Measurements from ENCODE around the gene SPOCK1. TPM values are rescaled to one million over a fixed set of nuclear protein-coding genes. Genes with fewer than 3 reads are reported as not detected.

Gene SPOCK1
- total and polyA plus RNA-seq, 2 of the 13 experiments (the other 11 are each of a cell fraction or from before 2014, with no cell fraction given), result 0.18 to 0.29 TPM

DNA sequence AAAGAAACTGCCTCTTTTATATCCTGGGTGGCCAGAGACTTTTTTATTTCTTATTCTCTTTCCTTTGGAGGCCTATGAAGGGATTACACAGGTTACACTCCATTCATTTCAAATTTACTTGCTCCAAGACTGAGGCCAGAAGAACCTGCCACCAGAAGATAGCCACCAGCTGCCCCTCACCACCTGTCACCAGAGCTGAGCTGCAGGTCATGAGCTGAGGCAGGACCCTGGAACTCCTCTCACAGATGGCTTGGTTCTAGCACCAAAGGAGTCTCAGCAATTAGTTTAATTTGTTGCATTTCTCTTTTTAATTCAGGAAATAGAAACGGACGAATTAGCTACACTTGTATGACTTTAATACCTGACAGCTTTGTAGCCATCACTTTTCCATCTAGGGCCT lies 313.9 kb downstream of the SPOCK1 start:
- no peaks in the 10 kb centered on the region for H3K4me1 ChIP-seq (ENCODE audit: insufficient read depth, low read length)
- no peaks in the 10 kb centered on the region for H3K36me3 ChIP-seq (replicated peaks in 1 of 2; ENCODE audit: control insufficient read depth in 1 of 2, insufficient read depth in 2 of 2, low read length in 2 of 2)
- H3K4me2 ChIP-seq (ENCODE audit: low read depth, low read length), result no peak overlapping the region
- ChIA-PET POLR2A (no interaction called here), CTCF (ENCODE audit: low intra/inter-chr PET ratio, low total read pairs) (no interaction called here)
- BruUV-seq (replicated peaks), result no TSS peak
- no peak overlapping the region for H2AFZ ChIP-seq (ENCODE audit: low read length)
- DNase-seq (ENCODE audit: low spot score) (no peak), FAIRE-seq (no peak), ATAC-seq (no peak)
- no peaks in the 10 kb centered on the region for H4K20me1 ChIP-seq (ENCODE audit: insufficient read depth, low read length)
- whole genome bisulfite sequencing (ENCODE audit: low lambda C conversion rate), result 22% methylated on average over 2 of the region's 2 CpGs
- H3K9ac ChIP-seq (ENCODE audit: insufficient read depth, low read depth, low read length), result no peak overlapping the region
- in situ Hi-C loops (cut with HindIII; ENCODE audit: extremely low pct_ligation_motif_present, low pct_unique_long_range_greater_than_20kb) (no loop called here), intact Hi-C loops (cut with micrococcal nuclease; ENCODE audit: unreplicated experiment) (no loop called here)
- H3K27ac ChIP-seq (ENCODE audit: extremely low read length, insufficient read depth, low read length), result no peak overlapping the region
- no peaks in the 10 kb centered on the region for H3K79me2 ChIP-seq (ENCODE audit: insufficient read depth, low read length)
- no peaks in the 10 kb centered on the region for H3K9me3 ChIP-seq (ENCODE audit: low read length)
- H3K27me3 ChIP-seq (ENCODE audit: control insufficient read depth in 1 of 2, insufficient read depth in 2 of 2, low read length in 2 of 2), result peaks cover 0 to 5% of the 10 kb centered on the region in 2 experiments; a peak in 2 of 5 replicates
- H3K4me3 ChIP-seq (replicated peaks in 1 of 3; ENCODE audit: insufficient read depth in 1 of 3, low read depth in 2 of 3, low read length in 3 of 3), result no peak overlapping the region
- no peak for TF ChIP-seq SPEN (CRISPR knock-in tag; IDR thresholded peaks at IDR 0.05; ENCODE audit: low read depth)
- TF ChIP-seq AKAP8 (CRISPR knock-in tag; IDR thresholded peaks at IDR 0.05), result no peak
- TF ChIP-seq WIZ (CRISPR knock-in tag; IDR thresholded peaks at IDR 0.05), result no peak
- TF ChIP-seq HNRNPK (IDR thresholded peaks at IDR 0.05; ENCODE audit: low read depth, low read length, poor library complexity, severe bottlenecking), result no peak
- no peak for TF ChIP-seq ZEB1 (IDR thresholded peaks at IDR 0.05; ENCODE audit: insufficient replicate concordance, low read depth)
- TF ChIP-seq KLF16 (CRISPR knock-in tag; IDR thresholded peaks at IDR 0.05), result no peak
- TF ChIP-seq, protein P1, sequence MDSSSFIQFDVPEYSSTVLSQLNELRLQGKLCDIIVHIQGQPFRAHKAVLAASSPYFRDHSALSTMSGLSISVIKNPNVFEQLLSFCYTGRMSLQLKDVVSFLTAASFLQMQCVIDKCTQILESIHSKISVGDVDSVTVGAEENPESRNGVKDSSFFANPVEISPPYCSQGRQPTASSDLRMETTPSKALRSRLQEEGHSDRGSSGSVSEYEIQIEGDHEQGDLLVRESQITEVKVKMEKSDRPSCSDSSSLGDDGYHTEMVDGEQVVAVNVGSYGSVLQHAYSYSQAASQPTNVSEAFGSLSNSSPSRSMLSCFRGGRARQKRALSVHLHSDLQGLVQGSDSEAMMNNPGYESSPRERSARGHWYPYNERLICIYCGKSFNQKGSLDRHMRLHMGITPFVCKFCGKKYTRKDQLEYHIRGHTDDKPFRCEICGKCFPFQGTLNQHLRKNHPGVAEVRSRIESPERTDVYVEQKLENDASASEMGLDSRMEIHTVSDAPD (CRISPR knock-in tag; IDR thresholded peaks at IDR 0.05), result no peak
- TF ChIP-seq POLR2AphosphoS5 (IDR thresholded peaks at IDR 0.05; ENCODE audit: low read depth, low read length), result no peak
- TF ChIP-seq YEATS4 (CRISPR knock-in tag; IDR thresholded peaks at IDR 0.05; ENCODE audit: borderline replicate concordance), result no peak
- TF ChIP-seq SMARCC2 (IDR thresholded peaks at IDR 0.05), result no peak
- TF ChIP-seq YEATS2 (CRISPR knock-in tag; IDR thresholded peaks at IDR 0.05; ENCODE audit: borderline replicate concordance), result no peak
- TF ChIP-seq, protein P2, sequence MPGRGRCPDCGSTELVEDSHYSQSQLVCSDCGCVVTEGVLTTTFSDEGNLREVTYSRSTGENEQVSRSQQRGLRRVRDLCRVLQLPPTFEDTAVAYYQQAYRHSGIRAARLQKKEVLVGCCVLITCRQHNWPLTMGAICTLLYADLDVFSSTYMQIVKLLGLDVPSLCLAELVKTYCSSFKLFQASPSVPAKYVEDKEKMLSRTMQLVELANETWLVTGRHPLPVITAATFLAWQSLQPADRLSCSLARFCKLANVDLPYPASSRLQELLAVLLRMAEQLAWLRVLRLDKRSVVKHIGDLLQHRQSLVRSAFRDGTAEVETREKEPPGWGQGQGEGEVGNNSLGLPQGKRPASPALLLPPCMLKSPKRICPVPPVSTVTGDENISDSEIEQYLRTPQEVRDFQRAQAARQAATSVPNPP (CRISPR knock-in tag; IDR thresholded peaks at IDR 0.05), result no peak
- no peak for TF ChIP-seq IKZF1 (IDR thresholded peaks at IDR 0.05)
- TF ChIP-seq, protein P3, sequence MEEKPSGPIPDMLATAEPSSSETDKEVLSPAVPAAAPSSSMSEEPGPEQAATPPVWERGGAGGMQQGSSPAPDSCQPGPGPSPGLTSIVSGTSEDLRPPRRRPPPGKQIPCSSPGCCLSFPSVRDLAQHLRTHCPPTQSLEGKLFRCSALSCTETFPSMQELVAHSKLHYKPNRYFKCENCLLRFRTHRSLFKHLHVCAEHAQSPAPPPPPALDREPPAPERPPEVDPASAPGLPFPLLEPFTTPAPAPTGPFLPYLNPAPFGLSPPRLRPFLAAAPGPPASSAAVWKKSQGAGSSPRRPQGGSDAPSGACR (CRISPR knock-in tag; IDR thresholded peaks at IDR 0.05), result no peak
- TF ChIP-seq MBD4 (IDR thresholded peaks at IDR 0.05; ENCODE audit: borderline replicate concordance, low read length), result no peak
- TF ChIP-seq TRIM24 (CRISPR knock-in tag; IDR thresholded peaks at IDR 0.05), result no peak
- TF ChIP-seq ZNF224 (CRISPR knock-in tag; IDR thresholded peaks at IDR 0.05), result no peak
- TF ChIP-seq NR2F1 (CRISPR knock-in tag; IDR thresholded peaks at IDR 0.05), result no peak
